Mesendoderm (in vitro differentiated cells): Measurements from ENCODE around the gene NOTCH4.

Source experiments
- DNase-seq: peaks from one replicate; pipeline ENCODE4 v3.0.0; 2013
- H2AK5ac ChIP-seq: 2 replicates; pipeline ENCODE4 v1.6.1; 2013; ENCODE audit warnings: low read length, inconsistent platforms
- H2BK120ac ChIP-seq: 2 replicates; pipeline ENCODE4 v1.6.1; 2013; ENCODE audit warnings: low read depth, mild to moderate bottlenecking, low read length, moderate library complexity, mixed read lengths
- H2BK15ac ChIP-seq: replicated peaks from 2 replicates; pipeline ENCODE4 v1.6.1; 2013; ENCODE audit warnings: low read depth, mild to moderate bottlenecking, moderate library complexity
- H2BK5ac ChIP-seq: 2 replicates; pipeline ENCODE4 v1.6.1; 2013; ENCODE audit warnings: low read length, inconsistent platforms
- H3K18ac ChIP-seq: 2 replicates; pipeline ENCODE4 v1.6.1; 2013; ENCODE audit warnings: mild to moderate bottlenecking, low read length, mixed read lengths
- H3K23ac ChIP-seq: one replicate; pipeline ENCODE4 v1.6.1; 2013; ENCODE audit warnings: low read length
- H3K27ac ChIP-seq: 2 replicates; pipeline ENCODE4 v1.5.1; 2013; ENCODE audit warnings: low read depth, mild to moderate bottlenecking, inconsistent platforms, low read length, moderate library complexity
- H3K27me3 ChIP-seq: 2 replicates; pipeline ENCODE4 v1.6.1; 2013; ENCODE audit warnings: low read length, control low read depth, mild to moderate bottlenecking, inconsistent platforms; ENCODE audit not compliant: insufficient read depth, poor library complexity
- H3K36me3 ChIP-seq: 2 replicates; pipeline ENCODE4 v1.6.1; 2013; ENCODE audit warnings: low read length, inconsistent platforms; ENCODE audit not compliant: control insufficient read depth, insufficient read depth
- H3K4ac ChIP-seq: one replicate; pipeline ENCODE4 v1.6.1; 2013; ENCODE audit warnings: low read depth, mild to moderate bottlenecking, low read length, moderate library complexity
- H3K4me1 ChIP-seq: 2 replicates; pipeline ENCODE4 v1.6.1; 2013; ENCODE audit warnings: low read depth, low read length, inconsistent platforms; ENCODE audit not compliant: control insufficient read depth
- H3K4me2 ChIP-seq: 2 replicates; pipeline ENCODE4 v1.6.1; 2013; ENCODE audit warnings: low read length
- H3K4me3 ChIP-seq: 2 replicates; pipeline ENCODE4 v1.5.1; 2013; ENCODE audit warnings: mild to moderate bottlenecking, low read length
- H3K56ac ChIP-seq: one replicate; pipeline ENCODE4 v1.6.1; 2013; ENCODE audit warnings: low read length
- H3K79me1 ChIP-seq: 2 replicates; pipeline ENCODE4 v1.6.1; 2013; ENCODE audit warnings: low read length, inconsistent platforms
- H3K79me2 ChIP-seq: 2 replicates; pipeline ENCODE4 v1.6.1; 2013; ENCODE audit warnings: mild to moderate bottlenecking, low read length; ENCODE audit not compliant: control insufficient read depth, insufficient read depth
- H3K9ac ChIP-seq: 2 replicates; pipeline ENCODE4 v1.6.1; 2013; ENCODE audit warnings: low read length, inconsistent platforms
- H4K5ac ChIP-seq: one replicate; pipeline ENCODE4 v1.6.1; 2013; ENCODE audit warnings: low read length
- H4K8ac ChIP-seq: one replicate; pipeline ENCODE4 v1.6.1; 2013; ENCODE audit warnings: low read depth, mild to moderate bottlenecking, control low read depth, low read length, moderate library complexity
- WGBS: extraction: QIAGEN DNeasy Blood & Tissue Kit; methylation state at CpG from one replicate; pipeline ENCODE4 v1.1.7; 2013; ENCODE audit warnings: low lambda C conversion rate, missing lambda C conversion rate; ENCODE audit not compliant: insufficient coverage; ENCODE audit errors: extremely low coverage; 5-methylcytosine and 5-hydroxymethylcytosine counted together

The NOTCH4 gene

GRCh38 chr6:32191696-32192607, 31.9 kb downstream of the NOTCH4 start:
- no peak overlapping the region for H3K4me3 ChIP-seq
- no peak overlapping the region for H2BK15ac ChIP-seq
- no peak overlapping the region for H3K4me2 ChIP-seq
- H4K5ac ChIP-seq: no peak overlapping the region
- peaks cover 13% of the 10 kb centered on the region for H3K79me2 ChIP-seq
- no peak overlapping the region for H3K27ac ChIP-seq
- no peaks in the 10 kb centered on the region for H3K27me3 ChIP-seq
- H3K79me1 ChIP-seq: peaks cover 12% of the 10 kb centered on the region
- no peak for DNase-seq
- peaks cover 4% of the 10 kb centered on the region for H3K36me3 ChIP-seq
- no peak overlapping the region for H3K23ac ChIP-seq
- peak overlapping the region; percentile 31 for H2BK120ac ChIP-seq
- peaks cover 20% of the 10 kb centered on the region for H3K4me1 ChIP-seq
- H3K56ac ChIP-seq: peak overlapping the region; percentile 84
- peak overlapping the region; percentile 23 for H3K4ac ChIP-seq
- H2BK5ac ChIP-seq: peak overlapping the region; percentile 47
- peak overlapping the region; percentile 32 for H3K9ac ChIP-seq
- peak overlapping the region; percentile 98 for H4K8ac ChIP-seq
- WGBS: no CpG with 5 or more reads among the region's 15 CpGs
- H3K18ac ChIP-seq: peak overlapping the region; percentile 72
- H2AK5ac ChIP-seq: peak overlapping the region; percentile 95

DNA sequence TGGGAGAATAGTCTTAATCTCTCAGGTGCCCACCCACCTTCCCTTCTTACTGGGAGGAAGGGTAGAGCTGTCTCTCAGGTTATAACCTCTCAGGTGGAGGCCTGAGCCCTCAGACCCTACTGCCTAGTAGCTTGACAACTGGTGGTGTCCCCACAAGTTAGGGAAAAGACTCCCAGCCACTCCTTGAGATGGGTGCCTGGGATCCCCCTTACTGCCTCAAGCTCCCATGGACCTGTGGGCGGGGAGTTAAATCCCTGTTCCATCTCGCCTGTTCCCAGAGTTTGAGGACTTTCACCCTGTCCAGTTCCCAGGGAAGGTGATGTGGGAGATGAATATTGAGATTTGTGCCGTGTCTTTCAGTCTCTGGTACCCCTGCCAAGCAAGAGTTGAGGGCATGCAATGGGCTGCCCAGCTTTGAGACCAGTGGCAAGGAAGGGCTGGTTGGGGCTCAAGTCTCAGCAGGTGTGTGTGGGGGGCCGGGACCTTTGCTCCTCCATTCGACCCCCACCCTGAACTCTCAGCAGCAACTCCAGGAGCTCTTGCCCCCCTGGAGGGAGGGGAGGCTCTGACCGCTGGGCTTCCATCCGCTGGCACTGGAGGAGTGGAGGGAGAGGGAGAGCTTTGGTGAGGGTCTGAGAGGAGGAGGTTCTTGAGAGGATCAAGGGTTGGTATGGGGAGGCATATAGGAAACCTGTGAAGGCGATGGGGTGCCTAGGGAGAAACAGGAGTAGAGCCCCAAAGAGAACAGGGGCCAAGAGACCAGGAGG, 32.8 kb downstream of the NOTCH4 start:
- H3K4me1 ChIP-seq: peaks cover 17% of the 10 kb centered on the region
- no peak overlapping the region for H4K5ac ChIP-seq
- no peak overlapping the region for H3K4me2 ChIP-seq
- peak overlapping the region; percentile 97 for H3K18ac ChIP-seq
- peaks cover 12% of the 10 kb centered on the region for H3K79me1 ChIP-seq
- peak overlapping the region; percentile 92 for H3K27ac ChIP-seq
- peak overlapping the region; percentile 80 for H3K9ac ChIP-seq
- no peak overlapping the region for H3K4me3 ChIP-seq
- H2AK5ac ChIP-seq: peak overlapping the region; percentile 30
- peaks cover 7% of the 10 kb centered on the region for H3K36me3 ChIP-seq
- no peaks in the 10 kb centered on the region for H3K27me3 ChIP-seq
- H4K8ac ChIP-seq: no peak overlapping the region
- H2BK15ac ChIP-seq: no peak overlapping the region
- peak overlapping the region; percentile 46 for H2BK120ac ChIP-seq
- WGBS: no CpG with 5 or more reads among the region's 8 CpGs
- peak overlapping the region; percentile 71 for H3K56ac ChIP-seq
- H3K4ac ChIP-seq: peak overlapping the region; percentile 95
- peaks cover 13% of the 10 kb centered on the region for H3K79me2 ChIP-seq
- no peak overlapping the region for H3K23ac ChIP-seq
- peak overlapping the region; percentile 49 for H2BK5ac ChIP-seq
- no peak for DNase-seq

DNA sequence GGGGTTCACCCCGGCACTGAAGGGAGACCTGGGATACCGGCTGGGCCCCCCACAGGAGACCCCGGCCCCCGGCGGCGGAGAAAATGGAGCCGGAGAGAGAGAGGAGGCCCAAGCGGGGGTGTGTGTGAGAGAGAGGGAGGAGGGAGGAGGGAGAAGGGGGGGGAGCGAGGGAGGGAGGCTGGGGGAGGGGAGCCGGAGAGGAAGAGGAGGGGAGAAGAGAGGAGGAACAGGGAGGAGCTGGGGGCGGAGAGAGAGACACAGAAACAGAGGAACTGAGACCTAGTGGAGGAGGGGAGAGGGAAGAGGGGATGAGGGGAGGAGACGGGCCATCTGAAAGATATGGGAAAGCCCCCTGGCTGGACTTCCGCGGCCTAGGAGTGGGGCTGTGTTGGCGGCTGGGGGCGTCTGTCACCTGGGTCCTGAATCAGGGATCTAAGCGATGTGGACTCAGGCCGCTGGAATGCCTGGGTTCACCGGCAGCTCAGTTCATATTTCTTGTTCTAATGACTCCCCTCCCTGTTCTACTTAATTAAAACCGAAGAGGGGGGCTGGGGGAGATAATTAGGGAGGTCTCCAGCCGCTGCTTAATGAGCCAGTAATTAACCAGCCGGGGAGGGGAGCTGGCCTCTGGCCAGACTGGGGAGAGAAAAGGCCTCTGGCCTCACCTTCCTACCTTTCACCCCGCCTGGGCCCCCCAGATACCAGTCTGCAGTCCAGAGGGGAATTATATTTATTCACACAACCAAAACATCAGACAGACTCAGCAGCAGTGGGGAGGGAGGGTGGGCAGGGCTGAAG, 33.6 kb downstream of the NOTCH4 start, which contains the start of gene PBX2:
Gene PBX2, minus strand, starts transcription at position 149 of the 798 bp plus-strand sequence. CDS start 287 bp downstream, outside the sequence.
- peak; percentile 96 for DNase-seq
- no CpG with 5 or more reads among the region's 23 CpGs for WGBS

GRCh38 chr6:32189742-32190053, 34.2 kb downstream of the NOTCH4 start:
- Histone ChIP-seq H2BK120ac (peak overlapping the region; percentile 69), H2BK15ac (peak overlapping the region; percentile 61), H4K8ac (no peak overlapping the region), H3K79me2 (peaks cover 13% of the 10 kb centered on the region), H3K56ac (peak overlapping the region; percentile 93), H3K9ac (peak overlapping the region; percentile 94), H3K27me3 (no peaks in the 10 kb centered on the region), H3K27ac (peak overlapping the region; percentile 42), H3K4ac (peak overlapping the region; percentile 99), H3K18ac (peak overlapping the region; percentile 99), H2AK5ac (no peak overlapping the region), H3K4me2 (peak overlapping the region; percentile 67), H3K23ac (peak overlapping the region; percentile 24), H2BK5ac (no peak overlapping the region), H3K36me3 (peaks cover 7% of the 10 kb centered on the region), H4K5ac (no peak overlapping the region), H3K79me1 (peaks cover 12% of the 10 kb centered on the region), H3K4me3 (peak overlapping the region; percentile 69), H3K4me1 (peaks cover 14% of the 10 kb centered on the region)
- WGBS: no CpG with 5 or more reads among the region's 23 CpGs
- DNase-seq: no peak

More for the DNA sequence above, 33.6 kb downstream of the NOTCH4 start, which contains the start of gene PBX2:
- Histone ChIP-seq H3K56ac (peak within 1 kb of the TSS; percentile 93), H4K8ac (peak within 1 kb of the TSS; percentile 90), H3K18ac (peak within 1 kb of the TSS; percentile 99), H3K4me2 (peak within 1 kb of the TSS; percentile 67), H3K4me3 (peak within 1 kb of the TSS; percentile 69), H3K4ac (peak within 1 kb of the TSS; percentile 99), H3K79me2 (peaks cover 13% of the 10 kb centered on the region), H4K5ac (peak within 1 kb of the TSS; percentile 56), H3K23ac (peak within 1 kb of the TSS; percentile 24), H3K9ac (peak within 1 kb of the TSS; percentile 94), H3K4me1 (peaks cover 17% of the 10 kb centered on the region), H3K27ac (peak within 1 kb of the TSS; percentile 92), H2BK120ac (peak within 1 kb of the TSS; percentile 69), H2AK5ac (peak within 1 kb of the TSS; percentile 37), H3K36me3 (peaks cover 7% of the 10 kb centered on the region), H2BK15ac (peak within 1 kb of the TSS; percentile 61), H3K79me1 (peaks cover 12% of the 10 kb centered on the region), H3K27me3 (no peaks in the 10 kb centered on the region), H2BK5ac (peak within 1 kb of the TSS; percentile 59)

- peak overlapping the region; percentile 90 for H4K8ac ChIP-seq
- H2BK5ac ChIP-seq: peak overlapping the region; percentile 39
- peak overlapping the region; percentile 69 for H3K4me3 ChIP-seq
- no peak overlapping the region for H4K5ac ChIP-seq
- no CpG with 5 or more reads among the region's 10 CpGs for WGBS
- peaks cover 12% of the 10 kb centered on the region for H3K4me1 ChIP-seq
- no peak for DNase-seq
- peak overlapping the region; percentile 67 for H3K4me2 ChIP-seq
- no peaks in the 10 kb centered on the region for H3K27me3 ChIP-seq
- H3K27ac ChIP-seq: peak overlapping the region; percentile 42
- no peak overlapping the region for H2BK120ac ChIP-seq
- H3K9ac ChIP-seq: peak overlapping the region; percentile 94
- peak overlapping the region; percentile 99 for H3K18ac ChIP-seq
- peaks cover 12% of the 10 kb centered on the region for H3K79me1 ChIP-seq
- peaks cover 13% of the 10 kb centered on the region for H3K79me2 ChIP-seq
- H2BK15ac ChIP-seq: no peak overlapping the region
- H3K4ac ChIP-seq: peak overlapping the region; percentile 99
- H3K23ac ChIP-seq: peak overlapping the region; percentile 24
- peak overlapping the region; percentile 37 for H2AK5ac ChIP-seq
- peak overlapping the region; percentile 93 for H3K56ac ChIP-seq
- peaks cover 7% of the 10 kb centered on the region for H3K36me3 ChIP-seq
Measured at GRCh38 chr6:32189069-32189741, 34.7 kb downstream of the NOTCH4 start.
